Right lobe of liver (tissue), 6 donors: ENCODE results near the gene SH2D3A. TPM values are rescaled to one million over a fixed set of nuclear protein-coding genes. Genes with fewer than 3 reads are reported as not detected.

Experiments
- ATAC-seq, 4 donors: fragments of 200-7000 bp; cut with Tn5 transposase; one replicate each; pipeline ENCODE4 v1.9.1; 2020; ENCODE audit warnings: mild to moderate bottlenecking in 4 of 4, moderate library complexity in 4 of 4
- DNase-seq, 3 donors: peaks; one replicate each; pipeline ENCODE4 v3.0.0-alpha.2; 2020
- H3K27ac ChIP-seq, 3 donors: fragments of 200-600 bp; one replicate each; pipeline ENCODE4 v1.8.0; 2022
- H3K27me3 ChIP-seq, 2 donors: fragments of 200-600 bp; one replicate each; pipeline ENCODE4 v1.8.0; 2022
- H3K36me3 ChIP-seq, 4 donors: fragments of 200-600 bp; sonication (generic) in 1 of 4; one replicate each; pipeline versions ENCODE4 v1.5.1 to v1.8.0; 2017 to 2022; ENCODE audit warnings: control low read depth in 1 of 4
- H3K4me1 ChIP-seq, 4 donors: fragments of 200-600 bp; sonication (generic) in 1 of 4; one replicate each; pipeline versions ENCODE4 v1.5.1 to v1.8.0; 2017 to 2022; ENCODE audit warnings: control low read depth in 1 of 4
- H3K4me3 ChIP-seq, 3 donors: fragments of 200-600 bp; one replicate each; pipeline ENCODE4 v1.8.0; 2022
- H3K9me3 ChIP-seq, 4 donors: fragments of 200-600 bp; sonication (generic) in 1 of 4; one replicate each; pipeline versions ENCODE4 v1.5.1 to v1.8.0; 2017 to 2022; ENCODE audit warnings: control low read depth in 1 of 4
- CTCF ChIP-seq, 4 donors: fragments of 200-600 bp in 3 of 4; fragments of 450-650 bp in 1 of 4; IDR thresholded peaks; one replicate each; pipeline versions ENCODE4 v1.5.1 to v1.8.0; 2016 to 2022; ENCODE audit warnings: antibody characterized with exemption in 4 of 4, mild to moderate bottlenecking in 2 of 4
- POLR2A ChIP-seq: fragments of 450-650 bp; IDR thresholded peaks from one replicate; pipeline ENCODE4 v1.6.1; 2017; ENCODE audit warnings: antibody characterized with exemption, mild to moderate bottlenecking
- WGBS: methylation state at CpG from one replicate; pipeline ENCODE4 v1.1.6; 2018; ENCODE audit warnings: low coverage, low lambda C conversion rate; ENCODE audit not compliant: insufficient coverage; ENCODE audit errors: missing lambda C conversion rate; 5-methylcytosine and 5-hydroxymethylcytosine counted together
- intact Hi-C, 2 donors: fragments of 100-400 bp; cut with DNase I; formaldehyde crosslinking; loops; one replicate each; pipeline versions ENCODE4 v1.11.2 to v1.14.1; 2022
- total RNA-seq, 6 experiments: library from RNA; depleted of rRNA in 2 of 6; stranded (reverse); fragments of >200 nt in 2 of 6; fragmentation: NEBNext Ultra II Directional in 3 of 6; extraction: Animal tissue kit (Norgen Biotek cat#: 25700) in 3 of 6; gene quantifications; one replicate each; pipeline versions ENCODE4 v1.1.0 to v1.2.4, GENCODE V29; 2016 to 2023
- donor health status: DM: no; HTN: yes; CAD: no.
- donor health status: DM: no; HTN: no; CAD: no.
- donor health status: DM: no; HTN: no; CAD: no.
- donor health status: DM: no; HTN: yes; CAD: no.
- donor health status: DM: no; HTN: yes; CAD: no.

Gene SH2D3A
- total RNA-seq, 6 experiments from 2014 or later: 0.72 to 2.3 (median 1.3) TPM

GRCh38 chr19:6743714-6744380, 23.4 kb downstream of the SH2D3A start:
- intact Hi-C loops: loop anchor here in 1 of 2 donors (10.0 kb wide), 1 partner anchor 111 kb away; no protein-coding TSS in a partner anchor
- DNase-seq: no peak

GRCh38 chr19:6743066-6743465, 24.2 kb downstream of the SH2D3A start:
- Histone ChIP-seq H3K27ac (no peak overlapping the region), H3K9me3 (no peaks in the 10 kb centered on the region), H3K4me3 (no peak overlapping the region), H3K27me3 (no peaks in the 10 kb centered on the region), H3K36me3 (peaks cover 0 to 21% (median 0%) of the 10 kb centered on the region in 4 donors), H3K4me1 (peaks cover 2 to 31% (median 12%) of the 10 kb centered on the region in 4 donors)
- intact Hi-C loops: loop anchor here in 1 of 2 donors (10.0 kb wide), 1 partner anchor 112 kb away; no protein-coding TSS in a partner anchor
- no peak for TF ChIP-seq POLR2A
- no peak for TF ChIP-seq CTCF (IDR thresholded peaks at IDR 0.05)
- DNase-seq (no peak), ATAC-seq (no peak)
- no CpG with 5 or more reads among the region's 7 CpGs for WGBS

More at GRCh38 chr19:6743714-6744380, 23.4 kb downstream of the SH2D3A start:
- H3K9me3 ChIP-seq: no peaks in the 10 kb centered on the region
- WGBS: 79% methylated on average over 7 of the region's 15 CpGs
- TF ChIP-seq CTCF (IDR thresholded peaks at IDR 0.05) (no peak), POLR2A (no peak)
- no peaks in the 10 kb centered on the region for H3K27me3 ChIP-seq
- H3K4me3 ChIP-seq: no peak overlapping the region
- peaks cover 0 to 26% (median 0%) of the 10 kb centered on the region in 4 donors for H3K36me3 ChIP-seq
- no peak overlapping the region for H3K27ac ChIP-seq
- ATAC-seq: no peak
- H3K4me1 ChIP-seq: peaks cover 0 to 24% (median 5%) of the 10 kb centered on the region in 4 donors

GRCh38 chr19:6740589-6741343, 26.5 kb downstream of the SH2D3A start:
- H3K27me3 ChIP-seq: no peaks in the 10 kb centered on the region
- intact Hi-C loops: loop anchor here in 1 of 2 donors (10.0 kb wide), 1 partner anchor 114 kb away; no protein-coding TSS in a partner anchor
- no peak for ATAC-seq

More at GRCh38 chr19:6740589-6741343, 26.5 kb downstream of the SH2D3A start:
- H3K9me3 ChIP-seq: no peaks in the 10 kb centered on the region
- 60% methylated on average over 2 of the region's 46 CpGs for WGBS
- peak overlapping the region in 2 of 3 donors; percentile 65 to 71 for H3K27ac ChIP-seq
- TF ChIP-seq CTCF (IDR thresholded peaks at IDR 0.05) (no peak), POLR2A (no peak)
- DNase-seq: peak in 1 of 3 donors; percentile 66
- H3K4me3 ChIP-seq: peak overlapping the region; percentile 72 to 78 (median 72)
- H3K4me1 ChIP-seq: peaks cover 4 to 36% (median 16%) of the 10 kb centered on the region in 4 donors
- H3K36me3 ChIP-seq: peaks cover 0 to 5% (median 0%) of the 10 kb centered on the region in 4 donors
